Panc1 (cell line): ENCODE data around the gene CDKN1C.

Source experiments
- CTCF ChIP-seq: fragments of 450-650 bp; IDR thresholded peaks from 2 replicates; pipeline ENCODE4 v1.5.1; 2017; ENCODE audit warnings: mild to moderate bottlenecking
- POLR2AphosphoS5 ChIP-seq: IDR thresholded peaks from 2 replicates; pipeline ENCODE4 v1.6.1; 2012; ENCODE audit warnings: mild to moderate bottlenecking, low read depth, low read length, moderate library complexity
- REST ChIP-seq, 2 experiments: IDR thresholded peaks; 2 replicates each; pipeline ENCODE4 v1.6.1; 2011 to 2012; ENCODE audit warnings: low read depth in 2 of 2, control low read depth in 1 of 2, low read length in 1 of 2, mild to moderate bottlenecking in 1 of 2, moderate library complexity in 1 of 2; ENCODE audit not compliant: insufficient read depth in 1 of 2
- SIN3A ChIP-seq: IDR thresholded peaks from 2 replicates; pipeline ENCODE4 v1.6.1; 2012; ENCODE audit warnings: low read depth, mild to moderate bottlenecking, low read length, moderate library complexity, borderline replicate concordance; ENCODE audit not compliant: insufficient read depth

DNA sequence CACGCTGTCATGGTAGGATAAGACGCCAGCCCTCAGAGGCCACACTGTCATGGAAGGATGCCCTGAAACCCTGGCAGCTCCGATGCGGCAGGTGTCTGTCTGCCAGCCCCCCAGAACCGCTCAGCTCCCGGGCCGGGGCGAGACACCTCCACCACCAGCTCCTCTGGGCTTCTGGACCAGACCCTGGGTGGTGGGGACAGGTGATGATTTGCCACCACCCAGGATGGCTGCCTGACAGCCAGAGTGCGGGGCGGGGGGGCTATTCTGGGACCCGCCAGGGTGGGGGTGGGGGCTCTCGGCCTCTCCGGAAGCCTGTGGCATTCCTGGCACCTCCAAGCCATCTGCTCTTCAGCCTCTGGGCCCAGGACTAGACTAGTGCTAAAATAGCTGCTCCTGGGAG is 34.3 kb upstream of the CDKN1C start:
- TF ChIP-seq POLR2AphosphoS5 (no peak), CTCF (no peak), SIN3A (no peak), REST (IDR thresholded peaks at IDR 0.05; ENCODE audit: insufficient read depth in 1 of 2, low read depth in 2 of 2, low read length in 1 of 2) (no peak)
